ENCODE measurements around the gene ITGA2B.
A peak's percentile ranks its signal among the peaks of the same experiment; 100 is the strongest.
"Not testable (repeated sequence)": the region's sequence is repeated elsewhere in the genome, so short reads cannot be mapped to it uniquely, and the experiment has no call there.

Gene ITGA2B

GRCh38 chr17:44390250-44390870, 911 bp upstream of the ITGA2B start:
- no peak for DNase-seq

DNA sequence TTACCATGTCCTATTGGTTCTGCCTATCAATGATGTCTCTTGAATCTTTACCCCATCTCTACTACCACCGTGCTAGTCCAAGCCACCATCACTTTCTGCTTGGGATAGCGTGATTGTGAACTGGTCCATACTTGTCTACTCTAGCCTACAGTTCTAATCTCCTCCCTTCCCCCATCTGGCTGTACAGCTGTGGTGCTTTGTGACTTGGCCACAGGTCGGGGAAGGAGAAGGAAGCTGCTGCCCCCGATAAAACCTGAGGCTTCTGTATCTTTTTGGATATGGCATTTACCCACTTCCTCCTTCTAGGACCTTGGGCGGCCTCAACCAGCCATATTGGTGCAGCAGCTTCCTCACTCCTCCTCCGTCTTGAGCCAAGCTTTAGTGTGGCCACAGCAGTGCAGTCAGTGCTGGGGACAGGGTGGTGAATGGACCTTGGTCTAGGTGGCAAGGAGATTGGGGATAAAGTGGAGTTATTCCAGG, 314 bp upstream of the ITGA2B start:
- DNase-seq = peak; percentile 87 to 90

DNA sequence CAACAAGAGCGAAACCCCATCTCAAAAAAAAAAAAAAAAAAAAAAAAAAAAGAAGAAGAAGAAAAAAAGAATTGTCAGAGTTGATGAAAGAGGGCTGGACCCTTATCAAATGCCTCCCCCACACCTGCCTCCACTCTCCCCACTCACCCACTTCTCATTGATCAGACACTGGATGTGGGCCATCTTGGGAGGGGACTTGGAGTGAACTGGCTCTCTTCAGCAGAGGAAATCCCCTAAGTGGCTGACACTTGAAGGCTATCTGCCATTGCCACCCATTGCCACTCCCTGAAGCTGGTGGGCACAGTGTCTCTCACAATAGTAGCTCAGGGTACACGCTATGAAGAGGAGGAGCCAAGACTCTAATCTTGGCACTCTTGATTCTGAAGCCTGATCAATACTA, 1.6 kb downstream of the ITGA2B start:
- DNase-seq = no peak

- DNase-seq = no peak
Observed at GRCh38 chr17:44386182-44386525, 3.3 kb downstream of the ITGA2B start.

GRCh38 chr17:44385287-44386181, 3.9 kb downstream of the ITGA2B start:
- peak; percentile 70 to 74 for DNase-seq

DNA sequence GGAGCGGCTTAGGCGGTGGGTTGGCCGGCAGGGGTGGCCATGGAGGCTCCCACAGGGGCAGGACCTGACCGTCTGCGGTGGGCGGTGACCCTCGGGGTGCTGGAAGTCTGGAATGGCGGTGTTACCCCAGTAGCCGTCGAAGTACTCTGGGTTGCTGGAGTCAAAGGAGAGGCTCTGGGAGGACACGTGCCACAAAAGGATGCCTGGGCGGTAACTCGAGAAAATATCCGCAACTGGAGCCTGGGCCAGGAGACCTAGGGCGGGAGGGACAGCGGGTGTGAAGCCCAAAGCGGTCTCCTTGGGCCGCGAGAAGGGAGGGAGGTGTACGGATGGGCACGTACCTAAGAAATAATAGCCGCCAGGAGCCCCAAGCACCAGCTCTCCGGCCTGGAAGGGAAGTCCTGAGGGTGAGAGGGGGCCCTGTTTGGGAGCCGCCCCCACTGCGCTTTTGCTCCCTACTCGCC, 4.6 kb downstream of the ITGA2B start:
- peak in 1 of 2 experiments; percentile 42 for DNase-seq

DNA sequence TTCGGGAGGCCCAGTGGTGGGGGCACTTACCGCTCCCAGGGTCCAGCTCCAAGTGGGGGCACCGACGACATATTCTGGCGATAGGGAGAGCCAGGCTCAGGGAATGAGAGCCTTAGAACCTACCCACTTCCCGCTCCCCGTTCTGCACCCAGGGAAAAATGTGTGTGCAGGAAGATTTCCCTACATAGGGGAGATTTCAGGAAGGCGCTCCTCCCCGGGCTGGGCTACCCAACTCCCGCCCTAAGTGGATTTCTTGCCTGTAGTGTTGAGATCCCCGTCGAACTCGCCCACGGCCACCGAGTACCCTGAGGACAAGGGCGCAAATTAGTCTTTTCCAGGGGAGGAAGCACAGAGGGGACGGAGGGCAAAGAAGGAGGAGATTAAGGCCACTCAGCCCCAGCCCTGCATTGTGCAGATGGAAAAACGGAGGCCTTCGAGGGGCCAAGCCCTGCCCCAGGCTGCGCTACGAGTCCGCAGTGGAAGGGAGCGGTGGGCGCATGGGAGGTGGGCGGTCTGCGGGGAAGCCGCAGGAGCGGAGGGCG, 5.1 kb downstream of the ITGA2B start:
- no peak for DNase-seq

DNA sequence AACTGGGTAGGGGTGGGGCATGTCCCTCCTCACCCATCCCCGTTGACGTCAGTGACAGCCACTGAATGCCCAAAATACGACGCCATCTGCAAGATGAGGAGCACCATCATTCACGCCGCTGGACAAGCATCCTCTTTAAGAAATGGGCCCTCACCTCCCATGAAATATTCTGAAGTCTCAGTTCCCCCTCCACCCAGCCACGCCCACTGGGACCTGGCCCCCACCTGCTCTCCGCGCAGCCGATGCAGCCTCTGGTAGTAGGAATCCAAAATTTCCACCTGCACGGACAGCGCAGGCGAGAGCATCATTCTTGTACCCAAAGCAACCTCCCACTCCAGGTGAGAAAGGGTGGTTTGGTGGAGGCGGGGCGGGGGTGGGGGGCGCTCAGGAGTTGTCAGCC, 5.6 kb downstream of the ITGA2B start:
- no peak for DNase-seq

DNA sequence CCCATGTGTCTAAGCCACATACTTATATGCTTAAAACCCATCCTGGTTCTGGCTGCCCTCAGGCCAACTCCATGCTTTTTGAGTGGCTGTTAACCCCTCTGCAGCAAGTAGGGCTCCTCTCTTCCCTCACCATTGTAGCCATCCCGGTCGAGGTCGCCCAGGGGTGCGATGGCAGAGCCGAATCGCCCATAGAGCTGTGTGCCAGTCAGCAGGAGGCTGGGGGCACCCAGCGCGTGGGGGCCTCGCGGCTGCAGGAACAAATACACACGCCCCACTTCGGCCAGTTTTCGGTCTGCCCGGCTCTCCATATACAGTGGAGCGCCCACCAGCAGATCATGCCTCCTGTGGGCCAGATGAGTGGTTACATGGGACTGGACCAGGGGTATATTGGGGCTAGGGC, 6.1 kb downstream of the ITGA2B start:
- no peak for DNase-seq

DNA sequence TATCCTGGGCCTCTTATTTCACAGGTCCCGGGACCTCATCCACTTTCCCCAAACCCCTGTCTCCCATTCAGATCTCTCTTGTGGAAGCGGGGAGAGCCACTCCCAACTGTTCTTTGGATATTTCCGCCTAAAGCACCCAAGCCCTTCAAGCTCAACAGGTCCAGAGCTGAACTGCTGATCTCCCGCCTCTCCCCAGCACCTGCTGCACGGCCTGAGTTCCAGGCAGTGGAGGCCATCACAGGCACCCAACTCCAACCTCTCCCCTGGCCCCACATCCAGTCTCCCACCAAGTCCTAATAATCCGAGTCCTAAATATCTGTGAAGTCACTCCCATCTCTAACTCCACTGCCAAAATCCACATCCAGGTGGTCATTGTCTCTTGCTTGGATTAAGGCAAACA, 6.5 kb downstream of the ITGA2B start:
- no peak for DNase-seq

GRCh38 chr17:44381810-44382305, 7.6 kb downstream of the ITGA2B start:
- no peak for DNase-seq

DNA sequence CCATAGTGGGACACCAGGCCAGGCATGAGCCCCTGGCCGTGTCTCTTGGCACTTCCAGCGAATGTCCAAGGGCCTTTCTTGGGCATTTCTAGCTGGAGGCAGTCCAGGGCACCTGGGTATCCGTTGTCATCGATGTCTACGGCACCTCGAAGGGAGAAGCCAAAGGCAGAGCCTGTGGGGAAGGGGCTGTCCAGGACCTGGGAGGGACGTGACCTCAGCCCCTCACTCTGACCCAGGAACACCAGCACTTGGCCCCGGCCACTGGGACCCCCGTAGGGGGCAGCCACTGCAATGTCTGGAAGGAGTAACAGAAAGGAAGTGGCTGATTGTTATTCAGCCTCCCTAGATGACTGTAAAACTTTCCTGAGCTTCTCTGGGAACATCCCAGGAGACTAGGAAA, 8.7 kb downstream of the ITGA2B start:
- DNase-seq = no peak

GRCh38 chr17:44379887-44380286, 9.6 kb downstream of the ITGA2B start:
- no peak for DNase-seq

DNA sequence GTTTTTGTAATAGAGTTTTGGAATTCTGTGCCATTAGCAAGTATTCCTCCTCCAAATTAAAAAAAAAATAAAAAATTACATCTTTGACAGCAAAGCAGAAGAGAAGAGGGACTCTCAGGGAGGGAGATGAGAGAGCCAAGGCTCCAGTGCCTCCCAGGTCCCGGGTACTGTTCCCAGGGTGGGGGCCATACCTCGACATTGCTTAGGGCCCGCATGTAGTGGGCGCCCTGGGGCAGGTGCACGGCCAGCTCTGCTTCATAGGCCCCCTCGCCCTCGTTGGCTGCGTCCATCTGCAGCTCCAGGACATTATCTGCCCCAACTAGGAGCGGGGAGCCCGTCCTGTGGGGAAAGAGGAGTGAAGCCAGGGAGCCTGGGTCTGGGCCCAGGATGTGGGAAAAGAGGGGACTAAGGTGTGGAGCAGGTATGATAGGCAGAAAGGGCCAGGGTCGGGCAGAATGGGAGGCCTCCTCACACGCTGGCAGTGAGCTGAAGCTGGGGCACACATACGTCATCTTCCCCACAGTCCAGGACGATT, 11.2 kb downstream of the ITGA2B start:
- no peak for DNase-seq

GRCh38 chr17:44376779-44377178, 12.7 kb downstream of the ITGA2B start:
- DNase-seq = no peak

DNA sequence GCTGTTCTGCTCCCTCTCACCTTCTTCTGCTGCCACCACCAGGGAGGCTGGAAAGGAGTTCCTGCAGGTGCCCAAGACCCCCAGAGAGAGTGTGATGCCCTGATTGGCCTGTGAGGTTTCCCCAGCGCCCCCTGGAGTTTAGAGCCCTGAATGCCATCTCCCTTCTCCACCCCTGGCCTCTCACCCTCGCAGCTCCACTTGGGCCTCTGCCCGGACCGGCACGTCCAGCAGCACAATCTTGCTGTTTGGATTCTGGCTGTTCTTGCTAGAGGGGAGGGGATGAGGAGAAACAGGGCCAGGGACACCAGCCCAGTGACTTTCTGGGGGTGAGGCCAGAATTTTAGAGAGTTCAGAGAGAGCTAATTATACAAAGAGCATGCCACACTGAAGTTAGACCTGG, 13.3 kb downstream of the ITGA2B start:
- no peak for DNase-seq

GRCh38 chr17:44375196-44376017, 14.0 kb downstream of the ITGA2B start:
- no peak for DNase-seq

DNA sequence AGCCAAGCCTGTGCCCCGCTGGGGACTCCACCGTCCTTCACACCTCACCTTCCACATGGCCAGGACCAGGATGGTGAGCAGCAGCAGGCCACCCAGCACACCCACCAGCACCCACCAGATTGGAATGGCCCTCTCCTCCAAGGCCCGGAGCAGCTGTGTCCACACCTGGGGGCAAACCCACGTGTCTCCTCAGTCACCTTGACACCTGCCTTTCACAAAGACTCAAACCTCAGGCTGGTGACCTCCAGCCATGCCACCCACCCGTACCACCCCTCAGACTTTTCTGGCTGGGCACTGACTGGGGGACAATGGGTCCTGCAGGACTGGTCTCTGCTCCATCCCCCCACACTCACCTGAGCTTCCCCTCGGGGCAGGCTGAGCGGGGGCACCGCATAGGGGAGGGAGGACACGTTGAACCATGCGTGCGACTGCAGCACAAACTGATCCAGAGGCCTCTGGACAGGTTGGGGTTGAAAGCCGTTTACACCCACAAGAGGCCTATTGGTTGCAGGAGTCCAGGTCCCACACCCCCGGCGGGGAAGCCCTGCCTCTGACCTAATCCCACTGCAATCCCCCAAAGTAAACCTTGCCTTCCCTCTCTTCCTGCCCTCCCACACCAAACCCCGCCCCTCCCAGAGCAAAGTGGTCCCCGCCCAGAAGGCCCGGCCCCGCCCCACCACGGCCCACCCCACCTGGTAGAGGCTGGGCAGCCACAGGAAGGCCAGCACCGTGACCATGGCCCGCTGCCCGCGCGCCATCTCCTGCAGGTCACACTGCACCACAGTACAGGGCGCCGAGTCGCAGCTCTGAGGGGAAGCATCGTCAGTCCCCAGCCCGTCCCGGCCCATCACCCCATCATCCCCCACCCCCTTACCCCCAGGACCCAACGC, 14.9 kb downstream of the ITGA2B start:
- DNase-seq = no peak

GRCh38 chr17:44372036-44372435, 17.4 kb downstream of the ITGA2B start:
- no peak for DNase-seq

DNA sequence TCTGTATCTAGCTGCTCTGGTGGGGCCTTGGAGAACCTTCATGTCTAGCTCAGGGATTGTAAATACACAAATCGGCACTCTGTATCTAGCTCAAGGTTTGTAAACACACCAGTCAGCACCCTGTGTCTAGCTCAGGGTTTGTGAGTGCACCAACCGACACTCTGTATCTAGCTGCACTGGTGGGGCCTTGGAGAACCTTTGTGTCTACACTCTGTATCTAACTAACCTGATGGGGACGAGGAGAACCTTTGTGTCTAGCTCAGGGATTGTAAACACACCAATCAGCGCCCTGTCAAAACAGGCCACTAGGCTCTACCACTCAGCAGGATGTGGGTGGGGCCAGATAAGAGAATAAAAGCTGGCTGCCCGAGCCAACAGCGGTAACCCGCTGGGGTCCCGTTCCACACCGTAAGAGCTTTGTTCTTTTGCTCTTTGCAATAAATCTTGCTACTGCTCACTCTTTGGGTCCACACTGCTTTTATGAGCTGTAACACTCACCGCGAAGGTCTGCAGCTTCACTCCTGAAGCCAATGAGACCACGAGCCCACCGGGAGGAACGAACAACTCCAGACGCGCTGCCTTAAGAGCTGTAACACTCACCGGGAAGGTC, 19.9 kb downstream of the ITGA2B start:
- not testable (repeated sequence) for DNase-seq

Measured in Kasumi-1 (cell line).